DND-41 (cell line): Measurements from ENCODE around the gene SORBS1.

ENCODE experiments used
- CTCF ChIP-seq: IDR thresholded peaks from 2 replicates; pipeline ENCODE4 v1.5.1; 2012; ENCODE audit warnings: borderline replicate concordance, low read length, moderate library complexity, mild to moderate bottlenecking; ENCODE audit not compliant: poor library complexity, severe bottlenecking; ENCODE audit errors: extremely low read depth
- EZH2 ChIP-seq: IDR thresholded peaks from 3 replicates; pipeline ENCODE4 v1.6.1; 2012; ENCODE audit warnings: borderline replicate concordance, low read depth, mild to moderate bottlenecking, moderate library complexity, low read length, inconsistent platforms; ENCODE audit not compliant: severe bottlenecking

DNA sequence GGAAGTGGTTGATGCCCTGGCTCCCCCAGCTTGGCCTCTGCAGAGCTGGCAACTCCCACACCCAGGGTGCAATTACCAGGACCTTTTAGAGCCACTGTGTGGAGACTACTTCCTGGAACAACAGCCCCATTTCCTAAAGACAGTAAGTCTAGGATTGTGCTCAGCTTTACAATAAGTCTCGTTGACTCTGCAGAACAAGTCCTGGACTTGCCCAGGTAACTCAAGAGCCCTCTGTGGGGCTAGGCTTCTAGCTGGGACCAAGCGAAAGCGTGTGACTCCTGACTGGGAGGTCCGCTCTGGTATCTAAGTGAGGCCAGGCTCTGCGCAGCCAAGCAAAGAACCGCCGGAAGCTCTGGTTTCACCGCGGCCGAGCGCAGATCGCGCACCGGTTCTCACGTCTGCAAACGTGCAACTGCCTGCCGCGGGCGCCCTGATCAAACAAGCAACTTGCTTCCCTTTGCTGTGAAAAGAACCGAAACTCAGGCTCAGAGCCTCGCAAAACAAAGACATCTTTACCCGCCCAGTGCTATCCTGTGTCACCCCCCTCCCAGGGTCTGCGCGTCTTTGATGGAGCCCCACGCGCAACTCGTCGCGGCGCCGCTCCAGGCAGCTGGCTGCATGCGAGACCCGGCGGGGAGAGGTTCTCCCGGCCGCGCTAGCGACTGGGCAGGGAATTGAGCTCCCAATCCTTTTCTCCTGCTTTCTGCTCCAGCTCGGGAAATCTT is 266.0 kb downstream of the SORBS1 start:
- TF ChIP-seq EZH2: no peak
- TF ChIP-seq CTCF: no peak
